IMR-90 (cell line): Measurements from ENCODE around the gene BCAR1. TPM values are rescaled to one million over a fixed set of nuclear protein-coding genes. Genes with fewer than 3 reads are reported as not detected.

Experiments used
- ATAC-seq: fragments of 200-7000 bp; cut with Tn5 transposase; 2 replicates; pipeline ENCODE4 v1.9.1; 2020; ENCODE audit warnings: low read depth, mild to moderate bottlenecking, moderate library complexity
- BruUV-seq: library from RNA; stranded (reverse); fragments of 400-500 nt; replicated peaks from 2 replicates; lab custom pipeline; 2021; lab: Mats Ljungman, UMichigan
- CTCF ChIA-PET: fragments of 300-600 bp; formaldehyde crosslinking; extraction: SDS; loops from one replicate; lab custom pipeline; 2021; ENCODE audit warnings: antibody characterized with exemption; lab: Yijun Ruan, JAX
- POLR2A ChIA-PET: fragments of 300-600 bp; sonication (Branson Sonifier 250); formaldehyde crosslinking; loops from one replicate; lab custom pipeline; 2022; ENCODE audit warnings: antibody characterized with exemption; ENCODE audit not compliant: unreplicated experiment; lab: Charles Lee
- DNase-seq: peaks from one replicate; pipeline ENCODE4 v3.0.0; 2013
- H2AFZ ChIP-seq: replicated peaks from 2 replicates; pipeline ENCODE3; 2013; ENCODE audit warnings: low read length, mild to moderate bottlenecking; ENCODE audit not compliant: poor library complexity
- H2AK5ac ChIP-seq: 2 replicates; pipeline ENCODE4 v1.6.1; 2013; ENCODE audit warnings: low read depth, low read length, inconsistent platforms
- H2AK9ac ChIP-seq: replicated peaks from 2 replicates; pipeline ENCODE3; 2013; ENCODE audit warnings: mild to moderate bottlenecking, low read depth, low read length, moderate library complexity; ENCODE audit not compliant: poor library complexity
- H2BK120ac ChIP-seq: 2 replicates; pipeline ENCODE4 v1.6.1; 2013; ENCODE audit warnings: low read depth, low read length, inconsistent platforms
- H2BK15ac ChIP-seq: 3 replicates; pipeline ENCODE4 v1.6.1; 2013; ENCODE audit warnings: low read depth, low read length, inconsistent platforms
- H2BK20ac ChIP-seq: 2 replicates; pipeline ENCODE4 v1.6.1; 2013; ENCODE audit warnings: low read depth, mild to moderate bottlenecking, inconsistent platforms, low read length, moderate library complexity
- H2BK5ac ChIP-seq: 2 replicates; pipeline ENCODE4 v1.6.1; 2013; ENCODE audit warnings: mild to moderate bottlenecking, low read depth, low read length, inconsistent platforms; ENCODE audit not compliant: poor library complexity, severe bottlenecking
- H3K14ac ChIP-seq: replicated peaks from 2 replicates; pipeline ENCODE4 v1.6.1; 2013; ENCODE audit warnings: low read depth, low read length, inconsistent platforms
- H3K18ac ChIP-seq: 2 replicates; pipeline ENCODE4 v1.6.1; 2013; ENCODE audit warnings: low read depth, low read length, control low read depth
- H3K23ac ChIP-seq: 2 replicates; pipeline ENCODE4 v1.6.1; 2013; ENCODE audit warnings: low read depth, low read length, inconsistent platforms
- H3K27ac ChIP-seq: 2 replicates; pipeline ENCODE4 v1.5.1; 2013; ENCODE audit warnings: mild to moderate bottlenecking, control low read depth, low read length; ENCODE audit not compliant: insufficient read depth
- H3K27me3 ChIP-seq: 2 replicates; pipeline ENCODE4 v1.6.1; 2013; ENCODE audit warnings: low read length; ENCODE audit not compliant: control insufficient read depth, insufficient read depth
- H3K36me3 ChIP-seq: 2 replicates; pipeline ENCODE4 v1.6.1; 2013; ENCODE audit warnings: low read length, mixed read lengths; ENCODE audit not compliant: control insufficient read depth, insufficient read depth
- H3K4ac ChIP-seq: 2 replicates; pipeline ENCODE4 v1.6.1; 2013; ENCODE audit warnings: low read depth, low read length, inconsistent platforms
- H3K4me1 ChIP-seq: 2 replicates; pipeline ENCODE4 v1.6.1; 2013; ENCODE audit warnings: low read length, mixed read lengths; ENCODE audit not compliant: control insufficient read depth, insufficient read depth
- H3K4me2 ChIP-seq: 2 replicates; pipeline ENCODE4 v1.6.1; 2013; ENCODE audit warnings: low read depth, mild to moderate bottlenecking, control low read depth, low read length, moderate library complexity
- H3K4me3 ChIP-seq: 2 replicates; pipeline ENCODE4 v1.5.1; 2013; ENCODE audit warnings: low read depth, mild to moderate bottlenecking, control low read depth, low read length, moderate library complexity; ENCODE audit not compliant: insufficient read depth
- H3K56ac ChIP-seq: 2 replicates; pipeline ENCODE4 v1.6.1; 2013; ENCODE audit warnings: low read length, inconsistent platforms; ENCODE audit not compliant: insufficient read depth; ENCODE audit errors: extremely low read depth
- H3K79me1 ChIP-seq, 2 experiments: 2 replicates each; pipeline ENCODE4 v1.6.1; 2013; ENCODE audit warnings: low read length in 2 of 2, inconsistent platforms in 1 of 2, low read depth in 1 of 2
- H3K9ac ChIP-seq: 2 replicates; pipeline ENCODE4 v1.6.1; 2013; ENCODE audit warnings: low read depth, low read length, control low read depth
- H3K9me1 ChIP-seq: 2 replicates; pipeline ENCODE4 v1.6.1; 2013; ENCODE audit warnings: low read length, inconsistent platforms; ENCODE audit not compliant: insufficient read depth
- H3K9me3 ChIP-seq: 2 replicates; pipeline ENCODE4 v1.6.1; 2013; ENCODE audit warnings: low read length; ENCODE audit not compliant: control insufficient read depth, insufficient read depth
- H4K20me1 ChIP-seq: 2 replicates; pipeline ENCODE4 v1.6.1; 2013; ENCODE audit warnings: low read length, inconsistent platforms; ENCODE audit not compliant: insufficient read depth
- H4K5ac ChIP-seq: 2 replicates; pipeline ENCODE4 v1.6.1; 2013; ENCODE audit warnings: mild to moderate bottlenecking, low read depth, low read length, control low read depth
- H4K8ac ChIP-seq, 2 experiments: 2 replicates each; pipeline ENCODE4 v1.6.1; 2013; ENCODE audit warnings: low read depth in 2 of 2, low read length in 2 of 2, control low read depth in 1 of 2, inconsistent platforms in 1 of 2
- H4K91ac ChIP-seq: 2 replicates; pipeline ENCODE4 v1.6.1; 2013; ENCODE audit warnings: low read depth, low read length, inconsistent platforms; ENCODE audit not compliant: insufficient read depth
- BHLHE40 ChIP-seq: fragments of 150-350 bp; IDR thresholded peaks from 2 replicates; pipeline ENCODE4 v1.6.1; 2016; ENCODE audit warnings: mild to moderate bottlenecking, low read depth, low read length
- CEBPB ChIP-seq: IDR thresholded peaks from 2 replicates; pipeline ENCODE4 v1.6.1; 2012; ENCODE audit warnings: low read depth, low read length, improper control_type of control experiment
- CHD1 ChIP-seq: IDR thresholded peaks from 2 replicates; pipeline ENCODE4 v1.6.1; 2012; ENCODE audit warnings: low read depth, low read length, improper control_type of control experiment
- FOS ChIP-seq: fragments of 150-350 bp; IDR thresholded peaks from 2 replicates; pipeline ENCODE4 v1.6.1; 2016; ENCODE audit warnings: low read depth, low read length
- MAFK ChIP-seq: IDR thresholded peaks from 2 replicates; pipeline ENCODE4 v1.6.1; 2012; ENCODE audit warnings: low read depth, low read length, improper control_type of control experiment
- MXI1 ChIP-seq: IDR thresholded peaks from 2 replicates; pipeline ENCODE4 v1.6.1; 2012; ENCODE audit warnings: low read depth, mild to moderate bottlenecking, low read length, moderate library complexity, borderline replicate concordance
- NFE2L2 ChIP-seq: fragments of 150-350 bp; IDR thresholded peaks from 2 replicates; pipeline ENCODE4 v1.6.1; 2016; ENCODE audit warnings: low read depth, mild to moderate bottlenecking, low read length
- POLR2A ChIP-seq: IDR thresholded peaks from 2 replicates; pipeline ENCODE4 v1.6.1; 2012; ENCODE audit warnings: mild to moderate bottlenecking, low read depth, low read length
- RAD21 ChIP-seq: IDR thresholded peaks from 2 replicates; pipeline ENCODE4 v1.6.1; 2012; ENCODE audit warnings: low read length, improper control_type of control experiment
- RCOR1 ChIP-seq: IDR thresholded peaks from 2 replicates; pipeline ENCODE4 v1.6.1; 2012; ENCODE audit warnings: mild to moderate bottlenecking, low read length, improper control_type of control experiment; ENCODE audit not compliant: insufficient replicate concordance
- RFX5 ChIP-seq: IDR thresholded peaks from 2 replicates; pipeline ENCODE4 v1.8.0; 2012; ENCODE audit warnings: low read depth, mild to moderate bottlenecking, low read length, moderate library complexity
- SMC3 ChIP-seq: fragments of 150-350 bp; IDR thresholded peaks from 2 replicates; pipeline ENCODE4 v1.6.1; 2016; ENCODE audit warnings: low read depth, mild to moderate bottlenecking, antibody characterized with exemption, low read length, moderate library complexity
- WGBS, 2 experiments: methylation state at CpG; one replicate each; pipeline versions ENCODE4 v1.1.5 to v1.1.7; 2013; ENCODE audit warnings: missing lambda C conversion rate in 2 of 2; ENCODE audit not compliant: insufficient read length in 1 of 2; ENCODE audit errors: extremely low coverage in 2 of 2; 5-methylcytosine and 5-hydroxymethylcytosine counted together
- dilution Hi-C: fragments of 300-500 bp; cut with HindIII; formaldehyde crosslinking; loops from one replicate; pipeline ENCODE4 v1.14.3; 2018; ENCODE audit warnings: low sequenced_read_pairs; ENCODE audit not compliant: unreplicated experiment
- in situ Hi-C: fragments of 300-500 bp; cut with MboI; formaldehyde crosslinking; loops from 3 replicates; pipeline ENCODE4 v1.14.3; 2019; ENCODE audit warnings: low sequenced_read_pairs, inconsistent platforms, mixed read lengths
- intact Hi-C: fragments of 100-400 bp; cut with micrococcal nuclease; formaldehyde crosslinking; loops from 2 replicates; pipeline ENCODE4 v1.10.0; 2022
- polyA plus RNA-seq, 3 experiments: library from polyadenylated mRNA; depleted of rRNA; stranded (reverse); fragments of >200 nt; gene quantifications; 2 replicates each; pipeline ENCODE4 v1.2.3, GENCODE V29; 2012; ENCODE audit warnings: low replicate concordance in 1 of 3
- total RNA-seq: library from RNA; depleted of rRNA; stranded (reverse); fragments of >200 nt; gene quantifications from 2 replicates; pipeline ENCODE4 v1.2.3, GENCODE V29; 2012
- TF ChIP-seq, protein P1 (sequence below): fragments of 150-350 bp; IDR thresholded peaks from 2 replicates; pipeline ENCODE4 v1.6.1; 2016; ENCODE audit warnings: low read depth, mild to moderate bottlenecking, low read length, moderate library complexity, borderline replicate concordance
- TF ChIP-seq, protein P2 (sequence below): conservative IDR thresholded peaks from 2 replicates; pipeline ENCODE4 v1.5.1; 2012; ENCODE audit warnings: mild to moderate bottlenecking, low read depth, low read length, improper control_type of control experiment
- TF ChIP-seq, protein P3 (sequence below): fragments of 150-350 bp; IDR thresholded peaks from 2 replicates; pipeline ENCODE4 v1.6.1; 2017; ENCODE audit warnings: mild to moderate bottlenecking, antibody characterized with exemption, low read length, low read depth

Gene BCAR1
- total and polyA plus RNA-seq, 2 of the 4 experiments (the other 2 are of a cell fraction): 18.1 to 99.4 TPM

DNA sequence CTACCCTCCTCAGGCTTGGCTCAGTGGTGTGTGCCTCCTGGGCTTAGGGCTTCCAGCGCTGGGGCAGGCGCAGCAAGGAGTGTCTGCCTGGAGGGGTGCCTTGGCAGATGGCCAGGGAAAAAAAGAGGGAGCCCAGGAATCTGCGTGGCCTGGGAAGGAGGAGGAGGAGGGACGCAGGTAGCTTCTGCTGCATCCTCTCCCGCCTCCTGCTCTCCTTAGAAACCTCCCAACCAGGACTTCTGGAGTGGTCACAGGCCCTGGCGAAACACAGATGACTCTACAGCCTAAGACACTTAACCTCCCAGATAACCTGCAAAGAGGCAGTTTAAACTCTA is 7.3 kb upstream of the BCAR1 start:
- no peak overlapping the region for H2BK15ac ChIP-seq
- no peak overlapping the region for H3K18ac ChIP-seq
- CTCF ChIA-PET: no interaction called here
- H3K27me3 ChIP-seq: no peaks in the 10 kb centered on the region
- POLR2A ChIA-PET: no interaction called here
- TF ChIP-seq RCOR1 (no peak), CHD1 (no peak), MXI1 (no peak), CEBPB (no peak), MAFK (no peak), POLR2A (no peak), RFX5 (no peak), BHLHE40 (no peak), SMC3 (no peak), RAD21 (no peak), NFE2L2 (no peak), FOS (no peak)
- TF ChIP-seq, protein P1, sequence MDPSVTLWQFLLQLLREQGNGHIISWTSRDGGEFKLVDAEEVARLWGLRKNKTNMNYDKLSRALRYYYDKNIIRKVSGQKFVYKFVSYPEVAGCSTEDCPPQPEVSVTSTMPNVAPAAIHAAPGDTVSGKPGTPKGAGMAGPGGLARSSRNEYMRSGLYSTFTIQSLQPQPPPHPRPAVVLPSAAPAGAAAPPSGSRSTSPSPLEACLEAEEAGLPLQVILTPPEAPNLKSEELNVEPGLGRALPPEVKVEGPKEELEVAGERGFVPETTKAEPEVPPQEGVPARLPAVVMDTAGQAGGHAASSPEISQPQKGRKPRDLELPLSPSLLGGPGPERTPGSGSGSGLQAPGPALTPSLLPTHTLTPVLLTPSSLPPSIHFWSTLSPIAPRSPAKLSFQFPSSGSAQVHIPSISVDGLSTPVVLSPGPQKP: no peak
- TF ChIP-seq, protein P2, sequence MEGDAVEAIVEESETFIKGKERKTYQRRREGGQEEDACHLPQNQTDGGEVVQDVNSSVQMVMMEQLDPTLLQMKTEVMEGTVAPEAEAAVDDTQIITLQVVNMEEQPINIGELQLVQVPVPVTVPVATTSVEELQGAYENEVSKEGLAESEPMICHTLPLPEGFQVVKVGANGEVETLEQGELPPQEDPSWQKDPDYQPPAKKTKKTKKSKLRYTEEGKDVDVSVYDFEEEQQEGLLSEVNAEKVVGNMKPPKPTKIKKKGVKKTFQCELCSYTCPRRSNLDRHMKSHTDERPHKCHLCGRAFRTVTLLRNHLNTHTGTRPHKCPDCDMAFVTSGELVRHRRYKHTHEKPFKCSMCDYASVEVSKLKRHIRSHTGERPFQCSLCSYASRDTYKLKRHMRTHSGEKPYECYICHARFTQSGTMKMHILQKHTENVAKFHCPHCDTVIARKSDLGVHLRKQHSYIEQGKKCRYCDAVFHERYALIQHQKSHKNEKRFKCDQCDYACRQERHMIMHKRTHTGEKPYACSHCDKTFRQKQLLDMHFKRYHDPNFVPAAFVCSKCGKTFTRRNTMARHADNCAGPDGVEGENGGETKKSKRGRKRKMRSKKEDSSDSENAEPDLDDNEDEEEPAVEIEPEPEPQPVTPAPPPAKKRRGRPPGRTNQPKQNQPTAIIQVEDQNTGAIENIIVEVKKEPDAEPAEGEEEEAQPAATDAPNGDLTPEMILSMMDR: no peak
- TF ChIP-seq, protein P3, sequence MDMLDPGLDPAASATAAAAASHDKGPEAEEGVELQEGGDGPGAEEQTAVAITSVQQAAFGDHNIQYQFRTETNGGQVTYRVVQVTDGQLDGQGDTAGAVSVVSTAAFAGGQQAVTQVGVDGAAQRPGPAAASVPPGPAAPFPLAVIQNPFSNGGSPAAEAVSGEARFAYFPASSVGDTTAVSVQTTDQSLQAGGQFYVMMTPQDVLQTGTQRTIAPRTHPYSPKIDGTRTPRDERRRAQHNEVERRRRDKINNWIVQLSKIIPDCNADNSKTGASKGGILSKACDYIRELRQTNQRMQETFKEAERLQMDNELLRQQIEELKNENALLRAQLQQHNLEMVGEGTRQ: no peak
- no peak overlapping the region for H3K56ac ChIP-seq
- H3K9ac ChIP-seq: no peak overlapping the region
- H3K36me3 ChIP-seq: peaks cover 8% of the 10 kb centered on the region; the same call in 1 of the 2 replicates
- H3K4me3 ChIP-seq: no peak overlapping the region
- H3K23ac ChIP-seq: peak overlapping the region; percentile 84; the same call in 1 of the 2 replicates
- H3K4me1 ChIP-seq: peaks cover 74% of the 10 kb centered on the region
- no peaks in the 10 kb centered on the region for H3K9me3 ChIP-seq
- H2BK20ac ChIP-seq: no peak overlapping the region
- no peak overlapping the region for H2AFZ ChIP-seq
- peaks cover 95% of the 10 kb centered on the region for H4K20me1 ChIP-seq
- no peak overlapping the region for H2BK120ac ChIP-seq
- WGBS, 2 experiments: no CpG with 5 or more reads among the region's 6 CpGs
- BruUV-seq: no TSS peak
- H4K91ac ChIP-seq: no peak overlapping the region
- H2AK5ac ChIP-seq: no peak overlapping the region
- H2BK5ac ChIP-seq: no peak overlapping the region
- no peak overlapping the region for H2AK9ac ChIP-seq
- no peak overlapping the region for H3K27ac ChIP-seq
- peaks cover 0 to 84% of the 10 kb centered on the region in 2 experiments; a peak in 2 of 4 replicates for H3K79me1 ChIP-seq
- peak overlapping the region; percentile 49; the same call in 1 of the 2 replicates for H3K14ac ChIP-seq
- H4K5ac ChIP-seq: no peak overlapping the region
- dilution Hi-C loops (no loop called here), intact Hi-C loops (no loop called here), in situ Hi-C loops (no loop called here)
- H4K8ac ChIP-seq: no peak overlapping the region
- ATAC-seq (no peak), DNase-seq (no peak)
- 0 out of 2 replicates have a peak overlapping the region, but pooled peaks have one; percentile 27 for H3K4ac ChIP-seq
- peaks cover 51% of the 10 kb centered on the region for H3K9me1 ChIP-seq
- no peak overlapping the region for H3K4me2 ChIP-seq
